ENCODE data around the gene KCNMB3. TPM values are rescaled to one million over a fixed set of nuclear protein-coding genes. Genes with fewer than 3 reads are reported as not detected.
A peak's percentile ranks its signal among the peaks of the same experiment; 100 is the strongest.
"Not testable (repeated sequence)": the region's sequence is repeated elsewhere in the genome, so short reads cannot be mapped to it uniquely, and the experiment has no call there.

The KCNMB3 gene
- total RNA-seq, 1 donor from 2014 or later = 0.75 TPM

DNA sequence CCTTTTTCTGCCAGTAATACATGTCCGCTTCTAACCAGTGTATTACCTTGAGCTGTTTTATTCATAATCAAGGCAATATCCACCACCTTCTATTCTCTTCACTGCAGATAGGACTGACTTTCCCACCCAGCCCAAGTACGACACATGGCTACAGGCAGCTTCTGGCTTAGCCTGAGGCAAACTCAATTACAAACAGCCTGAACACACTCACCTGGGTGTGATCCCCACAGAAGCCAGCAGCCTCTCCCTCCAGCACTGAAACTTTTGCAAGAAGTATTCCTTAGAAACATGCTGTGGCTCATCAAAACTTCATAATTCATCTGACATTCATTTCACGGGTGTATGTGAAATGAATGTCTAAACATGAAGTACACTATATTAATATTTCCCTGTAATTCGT lies 13.5 kb upstream of the KCNMB3 start:
- H3K79me2 ChIP-seq (ENCODE audit: insufficient read depth, low read length) = no peaks in the 10 kb centered on the region
- no peak overlapping the region for H2AFZ ChIP-seq (ENCODE audit: low read depth, low read length)
- H3K36me3 ChIP-seq (ENCODE audit: insufficient read depth, low read length) = no peaks in the 10 kb centered on the region
- H3K36me3 Mint-ChIP-seq (ENCODE audit: low read depth, unreplicated experiment) = peaks cover 2% of the 10 kb centered on the region
- no peaks in the 10 kb centered on the region for H3K4me1 ChIP-seq (ENCODE audit: insufficient read depth, low read length)
- H3K27ac ChIP-seq (ENCODE audit: low read depth, low read length) = no peak overlapping the region
- DNase-seq (ENCODE audit: low read depth) (no peak), FAIRE-seq (no peak)
- peaks cover 4% of the 10 kb centered on the region for H3K4me1 Mint-ChIP-seq (ENCODE audit: low read depth, unreplicated experiment)
- no peaks in the 10 kb centered on the region for H3K9me3 ChIP-seq (ENCODE audit: insufficient read depth, low read depth, low read length)
- TF ChIP-seq, protein P1, sequence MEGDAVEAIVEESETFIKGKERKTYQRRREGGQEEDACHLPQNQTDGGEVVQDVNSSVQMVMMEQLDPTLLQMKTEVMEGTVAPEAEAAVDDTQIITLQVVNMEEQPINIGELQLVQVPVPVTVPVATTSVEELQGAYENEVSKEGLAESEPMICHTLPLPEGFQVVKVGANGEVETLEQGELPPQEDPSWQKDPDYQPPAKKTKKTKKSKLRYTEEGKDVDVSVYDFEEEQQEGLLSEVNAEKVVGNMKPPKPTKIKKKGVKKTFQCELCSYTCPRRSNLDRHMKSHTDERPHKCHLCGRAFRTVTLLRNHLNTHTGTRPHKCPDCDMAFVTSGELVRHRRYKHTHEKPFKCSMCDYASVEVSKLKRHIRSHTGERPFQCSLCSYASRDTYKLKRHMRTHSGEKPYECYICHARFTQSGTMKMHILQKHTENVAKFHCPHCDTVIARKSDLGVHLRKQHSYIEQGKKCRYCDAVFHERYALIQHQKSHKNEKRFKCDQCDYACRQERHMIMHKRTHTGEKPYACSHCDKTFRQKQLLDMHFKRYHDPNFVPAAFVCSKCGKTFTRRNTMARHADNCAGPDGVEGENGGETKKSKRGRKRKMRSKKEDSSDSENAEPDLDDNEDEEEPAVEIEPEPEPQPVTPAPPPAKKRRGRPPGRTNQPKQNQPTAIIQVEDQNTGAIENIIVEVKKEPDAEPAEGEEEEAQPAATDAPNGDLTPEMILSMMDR (IDR thresholded peaks at IDR 0.05; ENCODE audit: insufficient read depth, low read depth, low read length) = no peak
- TF ChIP-seq EZH2 (IDR thresholded peaks at IDR 0.05; ENCODE audit: insufficient read depth, low read length) = no peak
- H3K9me3 Mint-ChIP-seq (ENCODE audit: unreplicated experiment) = peaks cover 11% of the 10 kb centered on the region
- H3K4me3 ChIP-seq (ENCODE audit: insufficient read depth, low read depth, low read length) = no peak overlapping the region
- H3K4me2 ChIP-seq (ENCODE audit: low read length) = no peak overlapping the region
- no peak overlapping the region for H3K9ac ChIP-seq (ENCODE audit: low read length)
- peaks cover 8% of the 10 kb centered on the region for H3K27me3 Mint-ChIP-seq (ENCODE audit: low read depth, unreplicated experiment)
- H4K20me1 ChIP-seq (ENCODE audit: insufficient read depth, low read length) = no peaks in the 10 kb centered on the region
- no peaks in the 10 kb centered on the region for H3K27me3 ChIP-seq (ENCODE audit: insufficient read depth, low read length)
- no peak overlapping the region for H3K4me3 Mint-ChIP-seq (ENCODE audit: unreplicated experiment)
- no peak overlapping the region for H3K27ac Mint-ChIP-seq (ENCODE audit: unreplicated experiment)

DNA sequence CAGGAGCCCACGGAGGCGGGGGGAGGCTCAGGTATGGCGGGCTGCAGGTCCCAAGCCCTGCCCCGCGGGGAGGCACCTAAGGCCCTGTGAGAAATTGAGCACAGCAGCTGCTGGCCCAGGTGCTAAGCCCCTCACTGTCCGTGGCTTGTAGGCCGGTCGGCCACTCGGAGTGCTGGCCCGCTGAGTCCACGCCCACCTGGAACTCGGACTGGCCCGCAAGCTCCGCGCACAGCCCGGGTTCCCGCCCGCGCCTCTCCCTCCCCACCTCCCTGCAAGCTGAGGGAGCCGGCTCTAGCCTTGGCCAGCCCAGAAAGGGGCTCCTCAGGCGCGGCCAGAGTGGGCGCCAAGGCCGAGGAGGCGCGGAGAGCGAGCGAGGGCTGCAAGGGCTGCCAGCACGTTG lies 12.2 kb upstream of the KCNMB3 start:
- H3K4me2 ChIP-seq (ENCODE audit: low read length) = no peak overlapping the region
- no peaks in the 10 kb centered on the region for H4K20me1 ChIP-seq (ENCODE audit: insufficient read depth, low read length)
- Mint-ChIP-seq H3K4me1 (ENCODE audit: low read depth, unreplicated experiment) (peaks cover 2% of the 10 kb centered on the region), H3K36me3 (ENCODE audit: low read depth, unreplicated experiment) (peaks cover 2% of the 10 kb centered on the region), H3K27ac (ENCODE audit: unreplicated experiment) (no peak overlapping the region), H3K9me3 (ENCODE audit: unreplicated experiment) (peaks cover 16% of the 10 kb centered on the region), H3K4me3 (ENCODE audit: unreplicated experiment) (no peak overlapping the region), H3K27me3 (ENCODE audit: low read depth, unreplicated experiment) (peaks cover 8% of the 10 kb centered on the region)
- H3K9me3 ChIP-seq (ENCODE audit: insufficient read depth, low read depth, low read length) = no peaks in the 10 kb centered on the region
- no peaks in the 10 kb centered on the region for H3K27me3 ChIP-seq (ENCODE audit: insufficient read depth, low read length)
- H3K27ac ChIP-seq (ENCODE audit: low read depth, low read length) = no peak overlapping the region
- no peaks in the 10 kb centered on the region for H3K36me3 ChIP-seq (ENCODE audit: insufficient read depth, low read length)
- H3K4me1 ChIP-seq (ENCODE audit: insufficient read depth, low read length) = no peaks in the 10 kb centered on the region
- DNase-seq (ENCODE audit: low read depth) = no peak
- no peak overlapping the region for H3K4me3 ChIP-seq (ENCODE audit: insufficient read depth, low read depth, low read length)
- TF ChIP-seq EZH2 (IDR thresholded peaks at IDR 0.05; ENCODE audit: insufficient read depth, low read length) = no peak
- TF ChIP-seq, protein P1 (IDR thresholded peaks at IDR 0.05; ENCODE audit: insufficient read depth, low read depth, low read length) = no peak
- H3K9ac ChIP-seq (ENCODE audit: low read length) = no peak overlapping the region
- H3K79me2 ChIP-seq (ENCODE audit: insufficient read depth, low read length) = no peaks in the 10 kb centered on the region
- no peak overlapping the region for H2AFZ ChIP-seq (ENCODE audit: low read depth, low read length)
- no peak for FAIRE-seq

DNA sequence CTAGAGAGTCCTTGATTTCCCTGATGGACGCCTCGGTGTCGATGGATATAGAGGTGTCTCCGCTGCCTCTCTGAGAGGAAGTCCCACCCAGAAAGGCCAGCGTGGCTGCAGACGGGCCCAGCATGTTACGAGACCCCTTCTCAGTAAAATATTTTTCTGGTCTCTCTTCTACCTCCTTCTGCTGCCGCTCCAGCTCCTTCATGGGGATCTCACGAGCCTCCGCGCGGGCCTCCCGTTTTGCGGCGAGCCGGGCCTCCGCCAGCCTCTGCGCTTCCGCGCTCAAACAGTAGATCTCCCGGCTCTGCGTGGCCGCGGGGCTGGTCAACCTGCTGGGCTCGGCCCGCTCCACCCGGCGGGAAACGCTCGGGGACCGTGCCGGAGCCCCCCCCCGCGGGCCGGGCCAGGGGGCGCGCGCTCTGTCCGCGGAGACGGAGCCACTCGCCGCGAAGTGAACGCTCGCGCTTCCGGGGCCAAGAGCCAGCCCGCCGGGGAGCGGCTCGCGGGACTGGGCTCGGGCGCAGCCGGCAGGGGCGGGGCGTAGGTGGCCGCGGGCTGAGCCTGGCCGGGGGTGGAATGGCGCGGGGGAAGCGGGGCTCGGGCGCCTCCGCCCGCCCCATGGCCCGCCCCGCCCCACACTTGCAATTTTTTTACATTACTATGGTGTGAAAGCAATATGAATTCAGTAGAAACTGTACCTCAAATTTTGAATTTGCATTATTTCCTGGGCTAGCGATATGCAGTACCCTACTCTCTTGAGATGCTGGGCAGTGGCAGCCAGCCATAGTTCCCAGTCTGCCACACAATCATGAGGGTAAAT lies 10.2 kb upstream of the KCNMB3 start:
- Mint-ChIP-seq H3K4me1 (ENCODE audit: low read depth, unreplicated experiment) (peaks cover 2% of the 10 kb centered on the region), H3K27ac (ENCODE audit: unreplicated experiment) (peak overlapping the region; percentile 18), H3K4me3 (ENCODE audit: unreplicated experiment) (peak overlapping the region; percentile 85), H3K9me3 (ENCODE audit: unreplicated experiment) (peaks cover 16% of the 10 kb centered on the region), H3K36me3 (ENCODE audit: low read depth, unreplicated experiment) (peaks cover 2% of the 10 kb centered on the region), H3K27me3 (ENCODE audit: low read depth, unreplicated experiment) (peaks cover 6% of the 10 kb centered on the region)
- no peaks in the 10 kb centered on the region for H3K4me1 ChIP-seq (ENCODE audit: insufficient read depth, low read length)
- H3K9ac ChIP-seq (ENCODE audit: low read length) = peak overlapping the region; percentile 66
- no peaks in the 10 kb centered on the region for H3K27me3 ChIP-seq (ENCODE audit: insufficient read depth, low read length)
- peak overlapping the region; percentile 60 for H3K4me3 ChIP-seq (ENCODE audit: insufficient read depth, low read depth, low read length)
- DNase-seq (ENCODE audit: low read depth) = peak; percentile 45
- no peak for TF ChIP-seq EZH2 (IDR thresholded peaks at IDR 0.05; ENCODE audit: insufficient read depth, low read length)
- TF ChIP-seq, protein P1 (IDR thresholded peaks at IDR 0.05; ENCODE audit: insufficient read depth, low read depth, low read length) = no peak
- peak overlapping the region; percentile 74 for H2AFZ ChIP-seq (ENCODE audit: low read depth, low read length)
- H3K4me2 ChIP-seq (ENCODE audit: low read length) = peak overlapping the region; percentile 89
- no peak for FAIRE-seq
- no peaks in the 10 kb centered on the region for H3K9me3 ChIP-seq (ENCODE audit: insufficient read depth, low read depth, low read length)
- no peak overlapping the region for H3K27ac ChIP-seq (ENCODE audit: low read depth, low read length)
- no peaks in the 10 kb centered on the region for H4K20me1 ChIP-seq (ENCODE audit: insufficient read depth, low read length)
- H3K79me2 ChIP-seq (ENCODE audit: insufficient read depth, low read length) = no peaks in the 10 kb centered on the region
- H3K36me3 ChIP-seq (ENCODE audit: insufficient read depth, low read length) = no peaks in the 10 kb centered on the region

DNA sequence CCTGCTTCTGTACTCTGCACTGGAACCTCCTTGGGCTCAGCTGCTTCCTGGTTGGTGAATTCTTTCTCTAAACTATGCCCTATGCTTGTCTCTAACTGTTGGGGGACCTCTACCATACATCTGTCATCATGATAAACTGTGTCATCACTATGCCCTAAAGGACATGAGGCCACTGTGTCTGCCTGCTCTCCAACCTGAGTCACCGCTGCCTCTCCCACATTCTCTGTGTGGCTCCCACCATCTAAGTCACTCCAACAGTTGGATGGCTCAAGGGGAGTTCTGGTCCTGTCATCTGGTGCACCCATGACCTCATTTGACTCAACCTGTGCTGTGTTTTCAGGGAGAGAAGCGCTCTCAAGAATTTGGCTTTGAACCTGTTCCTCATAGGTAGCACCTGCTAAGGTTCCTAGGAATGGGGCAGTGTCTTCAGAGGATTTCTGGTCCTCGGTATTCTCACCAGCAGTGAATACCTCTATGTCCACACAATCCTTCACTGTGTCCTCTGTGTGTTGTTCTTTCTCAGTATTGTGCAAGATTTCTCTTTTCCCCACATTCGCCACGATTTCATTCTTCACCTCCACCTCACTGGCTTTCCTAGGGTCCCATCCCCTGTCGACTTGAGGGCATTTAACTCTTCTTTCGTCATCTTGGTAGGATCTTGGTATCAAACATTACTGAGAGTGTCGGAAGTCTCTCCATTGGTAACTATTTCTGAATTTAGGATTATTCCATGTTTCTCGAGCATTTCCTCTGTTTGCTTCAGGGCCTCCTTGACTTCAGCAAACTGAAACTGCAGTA lies 9.2 kb upstream of the KCNMB3 start:
- H3K36me3 Mint-ChIP-seq (ENCODE audit: low read depth, unreplicated experiment); H3K27ac ChIP-seq (ENCODE audit: low read depth, low read length); H3K27me3 ChIP-seq (ENCODE audit: insufficient read depth, low read length); FAIRE-seq; H3K27me3 Mint-ChIP-seq (ENCODE audit: low read depth, unreplicated experiment); H3K9ac ChIP-seq (ENCODE audit: low read length); H3K4me1 ChIP-seq (ENCODE audit: insufficient read depth, low read length); H3K4me3 ChIP-seq (ENCODE audit: insufficient read depth, low read depth, low read length); H3K36me3 ChIP-seq (ENCODE audit: insufficient read depth, low read length); H3K4me1 Mint-ChIP-seq (ENCODE audit: low read depth, unreplicated experiment); H3K27ac Mint-ChIP-seq (ENCODE audit: unreplicated experiment); H3K79me2 ChIP-seq (ENCODE audit: insufficient read depth, low read length); H3K9me3 ChIP-seq (ENCODE audit: insufficient read depth, low read depth, low read length); H4K20me1 ChIP-seq (ENCODE audit: insufficient read depth, low read length); DNase-seq (ENCODE audit: low read depth); H2AFZ ChIP-seq (ENCODE audit: low read depth, low read length): not testable (repeated sequence)
- H3K4me3 Mint-ChIP-seq (ENCODE audit: unreplicated experiment) = peak overlapping the region; percentile 79
- peak overlapping the region; percentile 89 for H3K4me2 ChIP-seq (ENCODE audit: low read length)
- H3K9me3 Mint-ChIP-seq (ENCODE audit: unreplicated experiment) = peaks cover 16% of the 10 kb centered on the region

All from astrocyte (in vitro differentiated cells and primary cell).